Erythroblast (primary cell): ENCODE measurements around the gene CGNL1.

Experiments
- GATA1 ChIP-seq: IDR thresholded peaks from 2 replicates; pipeline ENCODE4 v1.6.1; 2011; ENCODE audit warnings: low read depth, mild to moderate bottlenecking, control low read depth, low read length, moderate library complexity
- POLR2A ChIP-seq: IDR thresholded peaks from 2 replicates; pipeline ENCODE4 v1.6.1; 2011; ENCODE audit warnings: mild to moderate bottlenecking, low read length

GRCh38 chr15:57385923-57386390 is 9.7 kb downstream of the CGNL1 start:
- TF ChIP-seq POLR2A (no peak), GATA1 (no peak)
